ENCODE results near the gene TPRG1L.

- TF ChIP-seq EZH2phosphoT487 (IDR thresholded peaks at IDR 0.05; ENCODE audit: low read depth) (no peak), CTCF (IDR thresholded peaks at IDR 0.05; ENCODE audit: low read depth, low read length) (no peak)
Measured at GRCh38 chr1:3669971-3670431, 45.2 kb downstream of the TPRG1L start.

All from OCI-LY3 (cell line).